ENCODE data around the gene NSRP1.
A peak's percentile ranks its signal among the peaks of the same experiment; 100 is the strongest.

NSRP1 gene

GRCh38 chr17:30104575-30105339 is 11.9 kb upstream of the NSRP1 start:
- peak; percentile 100 for TF ChIP-seq CTCF (conservative IDR thresholded peaks at IDR 0.05)
- peak overlapping the region; percentile 38 for H3K27ac ChIP-seq

- TF ChIP-seq CTCF (conservative IDR thresholded peaks at IDR 0.05): no peak
- peak overlapping the region; percentile 29 for H3K27ac ChIP-seq
Measured at GRCh38 chr17:30112794-30113193, 3.8 kb upstream of the NSRP1 start.

- peak overlapping the region; percentile 29 for H3K27ac ChIP-seq
- no peak for TF ChIP-seq CTCF (conservative IDR thresholded peaks at IDR 0.05)
Measured at GRCh38 chr17:30113213-30113612, 3.4 kb upstream of the NSRP1 start.

- H3K27ac ChIP-seq: peak overlapping the region; percentile 97
Measured at GRCh38 chr17:30116345-30116660, 313 bp upstream of the NSRP1 start.

GRCh38 chr17:30117675-30118081 is 1.1 kb downstream of the NSRP1 start:
- peak overlapping the region; percentile 97 for H3K27ac ChIP-seq
- no peak for TF ChIP-seq CTCF (conservative IDR thresholded peaks at IDR 0.05)

More at GRCh38 chr17:30116345-30116660, 313 bp upstream of the NSRP1 start:
- TF ChIP-seq CTCF (conservative IDR thresholded peaks at IDR 0.05): no peak

GRCh38 chr17:30118635-30119034 is 2.0 kb downstream of the NSRP1 start:
- peak overlapping the region; percentile 97 for H3K27ac ChIP-seq

- no peak overlapping the region for H3K27ac ChIP-seq
- no peak for TF ChIP-seq CTCF (conservative IDR thresholded peaks at IDR 0.05)
Measured at GRCh38 chr17:30124273-30124796, 7.7 kb downstream of the NSRP1 start.

- H3K27ac ChIP-seq: no peak overlapping the region
- no peak for TF ChIP-seq CTCF (conservative IDR thresholded peaks at IDR 0.05)
Measured at GRCh38 chr17:30130121-30130520, 13.5 kb downstream of the NSRP1 start.
